Smooth muscle cell (in vitro differentiated cells): ENCODE results near the gene CAPN5. TPM values are rescaled to one million over a fixed set of nuclear protein-coding genes. Genes with fewer than 3 reads are reported as not detected.

Source experiments
- DNase-seq: peaks from one replicate; lab custom pipeline; 2025; ENCODE audit not compliant: unreplicated experiment; lab: John Stamatoyannopoulos, UW
- H2AFZ ChIP-seq: fragments of 200-600 bp; sonication (generic); 2 replicates; pipeline ENCODE4 v1.6.0; 2016; ENCODE audit warnings: antibody characterized with exemption, low read depth, mild to moderate bottlenecking
- H3F3A ChIP-seq: fragments of 200-600 bp; sonication (generic); 2 replicates; pipeline ENCODE4 v1.6.0; 2017; ENCODE audit warnings: antibody characterized with exemption, low read depth
- H3K27ac ChIP-seq: fragments of 200-600 bp; sonication (generic); 2 replicates; pipeline ENCODE4 v1.5.1; 2016; ENCODE audit warnings: low read depth, mild to moderate bottlenecking
- H3K27me3 ChIP-seq: fragments of 200-600 bp; sonication (generic); 2 replicates; pipeline ENCODE4 v1.6.1; 2016; ENCODE audit warnings: low read depth, mild to moderate bottlenecking
- H3K36me3 ChIP-seq: fragments of 200-600 bp; sonication (generic); 2 replicates; pipeline ENCODE4 v1.5.1; 2016; ENCODE audit warnings: low read depth
- H3K4me1 ChIP-seq: fragments of 200-600 bp; sonication (generic); 2 replicates; pipeline ENCODE4 v1.5.1; 2016; ENCODE audit warnings: low read depth
- H3K4me2 ChIP-seq: fragments of 200-600 bp; sonication (generic); 2 replicates; pipeline ENCODE4 v1.6.0; 2016; ENCODE audit warnings: mild to moderate bottlenecking
- H3K4me3 ChIP-seq: fragments of 200-600 bp; sonication (generic); 2 replicates; pipeline ENCODE4 v1.5.1; 2016; ENCODE audit warnings: mild to moderate bottlenecking
- H3K79me2 ChIP-seq: fragments of 200-600 bp; sonication (generic); 2 replicates; pipeline ENCODE4 v1.6.0; 2016; ENCODE audit warnings: low read depth, mild to moderate bottlenecking
- H3K9ac ChIP-seq: fragments of 200-600 bp; sonication (generic); 2 replicates; pipeline ENCODE4 v1.6.0; 2016; ENCODE audit warnings: low read depth
- H3K9me3 ChIP-seq: fragments of 200-600 bp; sonication (generic); replicated peaks from 2 replicates; pipeline ENCODE4 v1.5.1; 2016; ENCODE audit warnings: low read depth
- H4K20me1 ChIP-seq: fragments of 200-600 bp; sonication (generic); 2 replicates; pipeline ENCODE4 v1.6.0; 2016; ENCODE audit warnings: low read depth
- CTCF ChIP-seq: fragments of 200-600 bp; sonication (generic); IDR thresholded peaks from 2 replicates; pipeline ENCODE4 v1.5.1; 2017; ENCODE audit warnings: borderline replicate concordance, mild to moderate bottlenecking, antibody characterized with exemption; ENCODE audit not compliant: insufficient read depth, poor library complexity, severe bottlenecking
- WGBS: methylation state at CpG from one replicate; pipeline ENCODE4 v1.1.7; 2016; ENCODE audit warnings: low lambda C conversion rate; 5-methylcytosine and 5-hydroxymethylcytosine counted together
- polyA plus RNA-seq: library from polyadenylated mRNA; unstranded; fragments of >200 nt; fragmentation: Nextera tagmentation; extraction: Ambion mirVana; gene quantifications from 2 replicates; pipeline ENCODE4 v1.2.1, GENCODE V29; 2016
- total RNA-seq: library from RNA; depleted of rRNA; stranded (reverse); fragments of >200 nt; gene quantifications from 2 replicates; pipeline ENCODE4 v1.2.3, GENCODE V29; 2014

Gene CAPN5
- total and polyA plus RNA-seq, 2 experiments from 2014 or later: 15.5 to 23.1 TPM

- Histone ChIP-seq H3K27me3 (no peaks in the 10 kb centered on the region), H3K9ac (no peak overlapping the region), H3F3A (no peaks in the 10 kb centered on the region), H3K27ac (no peak overlapping the region), H3K9me3 (peaks cover 3% of the 10 kb centered on the region), H3K4me1 (no peaks in the 10 kb centered on the region), H3K36me3 (no peaks in the 10 kb centered on the region), H4K20me1 (peaks cover 8% of the 10 kb centered on the region), H3K4me3 (no peak overlapping the region), H3K4me2 (no peak overlapping the region), H3K79me2 (peaks cover 22% of the 10 kb centered on the region), H2AFZ (no peak overlapping the region)
- WGBS: 79% methylated on average over 15 of the region's 15 CpGs
- DNase-seq: no peak
- TF ChIP-seq CTCF: no peak
These were observed 16.2 kb downstream of the CAPN5 start for GRCh38 chr11:77082838-77083565.

GRCh38 chr11:77083566-77084245 is 16.9 kb downstream of the CAPN5 start:
- Histone ChIP-seq H3K4me3 (no peak overlapping the region), H3K9ac (no peak overlapping the region), H3F3A (no peaks in the 10 kb centered on the region), H3K4me1 (no peaks in the 10 kb centered on the region), H3K4me2 (no peak overlapping the region), H2AFZ (no peak overlapping the region), H3K79me2 (peaks cover 15% of the 10 kb centered on the region), H3K27me3 (no peaks in the 10 kb centered on the region), H3K9me3 (no peaks in the 10 kb centered on the region), H3K36me3 (no peaks in the 10 kb centered on the region), H4K20me1 (peaks cover 10% of the 10 kb centered on the region), H3K27ac (no peak overlapping the region)
- 98% methylated on average over 12 of the region's 12 CpGs for WGBS
- no peak for TF ChIP-seq CTCF
- DNase-seq: no peak

- WGBS: 98% methylated on average over 25 of the region's 25 CpGs
- DNase-seq: no peak
These were observed 17.9 kb downstream of the CAPN5 start for GRCh38 chr11:77084581-77085191.

More at GRCh38 chr11:77084581-77085191, 17.9 kb downstream of the CAPN5 start:
- H2AFZ ChIP-seq: no peak overlapping the region
- peaks cover 13% of the 10 kb centered on the region for H4K20me1 ChIP-seq
- no peaks in the 10 kb centered on the region for H3K4me1 ChIP-seq
- H3K9me3 ChIP-seq: no peaks in the 10 kb centered on the region
- H3K27ac ChIP-seq: no peak overlapping the region
- H3K4me3 ChIP-seq: no peak overlapping the region
- no peak overlapping the region for H3K4me2 ChIP-seq
- no peaks in the 10 kb centered on the region for H3K36me3 ChIP-seq
- H3F3A ChIP-seq: no peaks in the 10 kb centered on the region
- H3K79me2 ChIP-seq: peaks cover 12% of the 10 kb centered on the region
- no peak overlapping the region for H3K9ac ChIP-seq
- H3K27me3 ChIP-seq: no peaks in the 10 kb centered on the region
- no peak for TF ChIP-seq CTCF
